Gastroesophageal sphincter (tissue), 4 donors: ENCODE data around the gene RAB6D. TPM values are rescaled to one million over a fixed set of nuclear protein-coding genes. Genes with fewer than 3 reads are reported as not detected.
"Not testable (repeated sequence)": the region's sequence is repeated elsewhere in the genome, so short reads cannot be mapped to it uniquely, and the experiment has no call there.

Source experiments
- ATAC-seq: fragments of 150-250 bp; one replicate; pipeline ENCODE4 v1.9.1; 2016; ENCODE audit warnings: mild to moderate bottlenecking, moderate library complexity
- H3K27ac ChIP-seq, 4 donors: fragments of 200-600 bp; sonication (generic) in 3 of 4; 1 replicate in 3 of 4; 2 replicates in 1 of 4; pipeline ENCODE4 v1.5.1; 2016 to 2019
- H3K27me3 ChIP-seq: fragments of 200-600 bp; sonication (generic); one replicate; pipeline ENCODE4 v1.5.1; 2019
- H3K36me3 ChIP-seq, 2 donors: fragments of 200-600 bp; sonication (generic); one replicate each; pipeline ENCODE4 v1.5.1; 2019; ENCODE audit warnings: control low read depth in 1 of 2
- H3K4me1 ChIP-seq, 3 donors: fragments of 200-600 bp; sonication (generic); 1 replicate in 2 of 3; 2 replicates in 1 of 3; pipeline ENCODE4 v1.5.1; 2016 to 2019; ENCODE audit warnings: control low read depth in 2 of 3
- H3K4me3 ChIP-seq, 2 donors: fragments of 200-600 bp; sonication (generic); one replicate each; pipeline ENCODE4 v1.5.1; 2019; ENCODE audit warnings: mild to moderate bottlenecking in 1 of 2, moderate library complexity in 1 of 2
- H3K9me3 ChIP-seq, 3 donors: fragments of 200-600 bp; sonication (generic); one replicate each; pipeline ENCODE4 v1.5.1; 2017 to 2019; ENCODE audit warnings: control low read depth in 2 of 3
- EP300 ChIP-seq: sonication (generic); formaldehyde crosslinking; IDR thresholded peaks from one replicate; pipeline ENCODE4 v1.6.1; 2017; ENCODE audit warnings: antibody characterized with exemption, mild to moderate bottlenecking
- POLR2A ChIP-seq, 2 donors: fragments of 450-650 bp; IDR thresholded peaks; one replicate each; pipeline ENCODE4 v1.6.1; 2017; ENCODE audit warnings: antibody characterized with exemption in 2 of 2, mild to moderate bottlenecking in 2 of 2, moderate library complexity in 1 of 2
- POLR2AphosphoS5 ChIP-seq: sonication (generic); formaldehyde crosslinking; IDR thresholded peaks from one replicate; pipeline ENCODE4 v1.6.1; 2017; ENCODE audit warnings: antibody characterized with exemption
- WGBS, 2 donors: methylation state at CpG; one replicate each; pipeline ENCODE4 v1.1.5; 2018; ENCODE audit warnings: low coverage in 1 of 2; 5-methylcytosine and 5-hydroxymethylcytosine counted together
- total RNA-seq, 4 donors: library from RNA; depleted of rRNA; stranded (reverse); fragments of >200 nt; gene quantifications; one replicate each; pipeline ENCODE4 v1.1.0, GENCODE V29; 2016
- TF ChIP-seq, protein P1 (sequence below), 4 experiments: fragments of 200-600 bp in 2 of 4; fragments of 450-650 bp in 2 of 4; sonication (generic) in 1 of 4; IDR thresholded peaks; one replicate each; pipeline ENCODE4 v1.5.1; 2017 to 2019; ENCODE audit warnings: antibody characterized with exemption in 4 of 4, mild to moderate bottlenecking in 2 of 4, moderate library complexity in 2 of 4

Gene RAB6D
- total RNA-seq, 4 donors from 2014 or later: not detected

DNA sequence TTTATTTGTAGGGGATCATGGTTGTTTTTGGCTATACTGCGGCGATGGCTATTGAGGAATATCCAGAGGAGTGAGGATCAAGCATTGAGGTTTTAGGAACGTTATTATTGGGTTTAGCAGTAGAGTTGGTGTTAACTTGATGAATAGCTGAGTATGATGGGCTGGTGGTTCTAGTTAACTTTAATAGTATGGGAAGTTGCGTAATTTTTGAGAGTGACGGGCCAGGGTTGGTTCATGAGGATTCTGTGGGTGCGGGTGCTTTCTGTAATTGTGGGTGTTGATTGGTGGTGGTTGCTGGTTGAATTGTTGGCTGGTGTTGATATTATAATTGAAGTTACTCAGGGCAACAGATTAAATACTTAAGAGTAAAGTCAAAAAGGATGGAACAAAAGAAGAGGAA, 6.0 kb upstream of the RAB6D start:
- Histone ChIP-seq H3K36me3 (no peaks in the 10 kb centered on the region), H3K9me3 (no peaks in the 10 kb centered on the region), H3K27me3 (peaks cover 27% of the 10 kb centered on the region), H3K4me3 (no peak overlapping the region), H3K27ac (no peak overlapping the region), H3K4me1 (no peaks in the 10 kb centered on the region)
- TF ChIP-seq POLR2AphosphoS5 (no peak), POLR2A (IDR thresholded peaks at IDR 0.05) (no peak), EP300 (no peak)
- TF ChIP-seq, protein P1, sequence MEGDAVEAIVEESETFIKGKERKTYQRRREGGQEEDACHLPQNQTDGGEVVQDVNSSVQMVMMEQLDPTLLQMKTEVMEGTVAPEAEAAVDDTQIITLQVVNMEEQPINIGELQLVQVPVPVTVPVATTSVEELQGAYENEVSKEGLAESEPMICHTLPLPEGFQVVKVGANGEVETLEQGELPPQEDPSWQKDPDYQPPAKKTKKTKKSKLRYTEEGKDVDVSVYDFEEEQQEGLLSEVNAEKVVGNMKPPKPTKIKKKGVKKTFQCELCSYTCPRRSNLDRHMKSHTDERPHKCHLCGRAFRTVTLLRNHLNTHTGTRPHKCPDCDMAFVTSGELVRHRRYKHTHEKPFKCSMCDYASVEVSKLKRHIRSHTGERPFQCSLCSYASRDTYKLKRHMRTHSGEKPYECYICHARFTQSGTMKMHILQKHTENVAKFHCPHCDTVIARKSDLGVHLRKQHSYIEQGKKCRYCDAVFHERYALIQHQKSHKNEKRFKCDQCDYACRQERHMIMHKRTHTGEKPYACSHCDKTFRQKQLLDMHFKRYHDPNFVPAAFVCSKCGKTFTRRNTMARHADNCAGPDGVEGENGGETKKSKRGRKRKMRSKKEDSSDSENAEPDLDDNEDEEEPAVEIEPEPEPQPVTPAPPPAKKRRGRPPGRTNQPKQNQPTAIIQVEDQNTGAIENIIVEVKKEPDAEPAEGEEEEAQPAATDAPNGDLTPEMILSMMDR (IDR thresholded peaks at IDR 0.05): no peak
- ATAC-seq: no peak
- WGBS, 2 donors: 93 to 94% methylated on average over 6 of the region's 6 CpGs

DNA sequence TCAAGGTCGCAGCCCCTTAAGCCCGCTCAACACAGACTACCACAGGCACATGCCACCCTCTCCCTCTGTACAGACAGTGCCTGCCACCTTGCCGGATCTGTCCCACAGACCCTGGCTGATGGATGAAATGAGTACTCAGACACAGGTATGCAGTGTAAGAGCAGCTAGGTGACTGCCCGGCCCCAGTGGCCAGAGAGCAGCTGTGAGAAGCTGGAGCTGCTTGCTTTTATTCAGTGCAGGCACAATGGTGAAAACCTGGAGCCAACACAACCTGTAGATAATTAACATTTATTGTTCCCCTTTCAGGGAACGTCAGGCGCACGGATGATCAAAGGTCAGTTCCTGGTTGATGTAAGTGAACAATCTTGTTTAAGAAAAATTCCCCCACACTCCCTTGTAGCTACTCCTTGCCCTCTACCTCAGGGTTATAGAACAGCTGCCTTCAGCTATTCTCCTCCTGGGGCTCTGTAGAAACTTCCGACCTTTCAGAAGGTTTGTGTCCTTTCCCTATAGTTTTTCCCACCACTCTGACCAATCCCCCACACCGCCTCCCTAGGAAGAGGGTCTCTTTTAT, 4.6 kb upstream of the RAB6D start:
- not testable (repeated sequence) for H3K36me3 ChIP-seq, H3K4me1 ChIP-seq, H3K27ac ChIP-seq, H3K9me3 ChIP-seq, ATAC-seq, H3K4me3 ChIP-seq
- 100% methylated on average over 1 of the region's 9 CpGs; no CpG with 5 or more reads in 1 of the 2 donors for WGBS, 2 donors
- H3K27me3 ChIP-seq: peaks cover 39% of the 10 kb centered on the region

DNA sequence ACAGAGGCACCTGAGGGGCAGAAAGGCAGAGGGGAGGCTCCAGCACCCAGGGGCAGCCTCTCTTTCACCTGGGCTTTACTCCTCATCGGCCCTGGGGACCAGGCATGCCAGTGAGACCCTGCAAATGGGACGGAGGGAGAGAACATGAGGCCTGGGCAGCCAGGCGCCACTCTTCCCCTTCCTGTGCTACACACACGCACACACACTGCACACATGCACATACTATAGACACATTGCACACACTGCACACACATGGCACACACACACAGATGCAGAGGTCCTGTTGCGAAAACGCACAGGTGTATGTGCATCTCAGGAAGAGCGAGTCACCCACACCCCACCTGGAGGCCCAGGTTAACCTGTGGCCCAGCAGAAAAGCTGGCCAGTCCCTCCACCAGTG, 3.4 kb upstream of the RAB6D start:
- ATAC-seq: no peak

DNA sequence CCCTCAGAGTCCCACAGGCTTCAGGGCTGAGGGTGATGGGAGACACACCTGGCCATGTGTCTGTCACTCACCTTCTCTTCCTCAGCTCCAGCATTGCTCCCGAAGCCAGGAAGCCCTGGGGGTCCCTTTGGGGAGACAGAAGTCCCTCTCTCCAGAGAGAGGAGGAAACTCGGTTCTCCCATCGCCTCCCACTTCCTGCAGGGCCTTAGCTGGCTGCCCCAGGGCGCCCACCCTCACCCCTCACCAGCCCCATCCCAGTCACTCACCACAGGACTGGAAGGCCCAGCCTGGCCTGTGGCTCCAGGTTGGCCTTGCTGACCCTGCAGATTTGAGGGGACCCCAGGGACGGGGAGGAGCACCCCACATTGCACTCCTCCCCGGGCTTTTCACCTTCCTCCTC, 2.7 kb upstream of the RAB6D start:
- WGBS, 2 donors: no CpG with 5 or more reads among the region's 6 CpGs
- no peak for ATAC-seq
- H3K4me1 ChIP-seq: no peaks in the 10 kb centered on the region

More for the DNA sequence above, 3.4 kb upstream of the RAB6D start:
- Histone ChIP-seq H3K27ac (no peak overlapping the region), H3K27me3 (peaks cover 39% of the 10 kb centered on the region), H3K36me3 (no peaks in the 10 kb centered on the region), H3K4me3 (no peak overlapping the region), H3K9me3 (no peaks in the 10 kb centered on the region), H3K4me1 (no peaks in the 10 kb centered on the region)
- TF ChIP-seq EP300 (no peak), POLR2AphosphoS5 (no peak), POLR2A (IDR thresholded peaks at IDR 0.05) (no peak)
- TF ChIP-seq, protein P1 (IDR thresholded peaks at IDR 0.05): no peak
- 94 to 98% methylated on average over 2 to 6 of the region's 7 CpGs for WGBS, 2 donors

DNA sequence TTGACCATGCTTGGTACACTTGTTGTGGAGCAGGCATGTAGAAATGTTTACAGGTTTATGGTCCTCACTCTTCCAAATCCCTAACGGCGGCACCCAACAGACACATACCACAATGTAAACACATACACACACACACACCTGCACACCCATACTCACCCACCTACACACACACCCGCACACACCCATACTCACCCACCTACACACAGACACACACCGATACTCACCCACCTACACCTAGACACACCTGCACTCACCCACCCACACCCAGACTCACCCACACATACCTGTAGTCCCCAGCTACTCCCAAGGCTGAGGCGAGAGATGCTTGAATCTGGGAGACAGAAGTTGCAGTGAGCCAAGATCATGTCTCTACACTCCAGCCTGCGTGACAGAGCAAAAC, 1.5 kb upstream of the RAB6D start:
- TF ChIP-seq POLR2AphosphoS5: no peak
- no peak for TF ChIP-seq EP300
- TF ChIP-seq, protein P1 (IDR thresholded peaks at IDR 0.05): no peak
- no peak for TF ChIP-seq POLR2A (IDR thresholded peaks at IDR 0.05)
- Histone ChIP-seq H3K4me1 (no peaks in the 10 kb centered on the region), H3K36me3 (no peaks in the 10 kb centered on the region), H3K4me3 (no peak overlapping the region), H3K27me3 (peaks cover 39% of the 10 kb centered on the region), H3K9me3 (no peaks in the 10 kb centered on the region), H3K27ac (no peak overlapping the region)
- WGBS, 2 donors: 100% methylated on average over 2 to 5 of the region's 6 CpGs
- no peak for ATAC-seq

More for the DNA sequence above, 2.7 kb upstream of the RAB6D start:
- no peak for TF ChIP-seq POLR2AphosphoS5
- no peak for TF ChIP-seq POLR2A (IDR thresholded peaks at IDR 0.05)
- TF ChIP-seq, protein P1 (IDR thresholded peaks at IDR 0.05): no peak
- no peak for TF ChIP-seq EP300
- H3K9me3 ChIP-seq: no peaks in the 10 kb centered on the region
- H3K27me3 ChIP-seq: peaks cover 39% of the 10 kb centered on the region
- H3K27ac ChIP-seq: no peak overlapping the region
- no peak overlapping the region for H3K4me3 ChIP-seq
- H3K36me3 ChIP-seq: no peaks in the 10 kb centered on the region

DNA sequence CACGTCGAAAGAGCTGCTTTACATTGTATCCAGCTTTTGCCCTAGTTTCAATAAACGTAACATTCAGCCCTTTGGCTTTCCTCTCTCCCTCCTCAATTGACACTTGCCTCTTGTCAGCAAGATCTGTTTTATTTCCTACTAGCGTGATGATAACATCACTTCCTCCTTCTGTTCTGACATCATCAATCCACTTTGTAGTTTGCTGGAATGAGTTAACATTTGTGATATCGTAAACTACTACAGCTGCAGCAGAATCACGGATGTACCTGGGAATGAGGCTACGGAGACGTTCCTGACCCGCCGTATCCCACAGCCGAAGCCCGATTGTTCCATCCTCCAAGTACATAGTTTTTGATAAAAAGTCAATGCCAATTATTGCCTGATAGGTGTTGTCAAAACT, 755 bp downstream of the RAB6D start:
- not testable (repeated sequence) for H3K27ac ChIP-seq, H3K9me3 ChIP-seq, ATAC-seq, H3K36me3 ChIP-seq, H3K4me1 ChIP-seq
- WGBS, 2 donors: 5% methylated on average over 4 of the region's 12 CpGs; no CpG with 5 or more reads in 1 of the 2 donors
- Histone ChIP-seq H3K27me3 (peaks cover 39% of the 10 kb centered on the region), H3K4me3 (peak overlapping the region in 1 of 2 donors; percentile 25)

DNA sequence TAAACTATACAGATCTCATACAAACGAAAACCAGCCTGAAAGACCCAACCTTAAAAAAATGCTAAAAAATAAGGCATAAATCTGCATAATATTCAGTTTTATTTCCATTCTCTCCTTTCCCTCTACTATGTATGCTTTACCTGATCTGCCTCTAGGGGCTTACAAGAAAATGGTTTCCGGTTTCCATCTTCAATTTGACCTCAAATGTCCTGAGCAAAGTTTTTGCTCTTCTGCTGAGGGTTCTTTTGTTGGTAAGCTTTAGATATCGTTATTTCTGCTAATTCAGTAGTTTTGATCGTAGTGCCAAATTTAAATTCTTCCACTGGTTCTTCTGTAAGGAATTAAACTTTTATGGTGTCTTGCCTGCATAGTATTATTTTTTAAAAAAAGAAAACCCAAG, 2.2 kb downstream of the RAB6D start:
- not testable (repeated sequence) for ATAC-seq, H3K9me3 ChIP-seq, H3K4me1 ChIP-seq, H3K4me3 ChIP-seq, H3K36me3 ChIP-seq, H3K27ac ChIP-seq
- 56 to 75% methylated on average over 3 to 4 of the region's 4 CpGs for WGBS, 2 donors
- peaks cover 27% of the 10 kb centered on the region for H3K27me3 ChIP-seq

DNA sequence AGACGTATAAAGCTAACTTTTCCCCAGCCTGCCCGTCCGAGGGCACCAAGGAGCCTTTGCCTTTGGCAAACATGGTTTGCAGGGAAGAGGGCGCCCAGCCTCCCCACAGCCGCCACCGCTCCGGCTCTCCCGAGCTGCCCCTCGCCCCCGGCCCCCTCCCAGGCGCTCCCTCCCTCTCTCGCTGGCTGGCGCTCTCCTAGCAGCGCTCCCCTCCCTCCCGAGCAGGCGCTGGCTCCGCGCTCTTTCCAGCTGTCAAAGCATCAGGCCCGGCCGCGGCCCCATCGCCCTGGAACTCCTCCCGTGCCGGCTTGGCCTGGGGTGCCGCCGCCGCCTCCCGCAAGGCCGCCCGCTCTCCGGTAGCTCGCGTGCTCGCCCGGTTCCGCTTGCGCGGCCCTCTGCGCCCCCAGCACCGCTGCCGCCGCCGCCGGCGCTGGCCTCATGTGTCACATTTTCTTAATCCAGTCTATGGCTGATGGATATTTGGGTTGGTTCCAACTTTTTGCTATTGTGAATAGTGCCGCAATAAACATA, 10.7 kb downstream of the RAB6D start:
- H3K36me3 ChIP-seq, H3K9me3 ChIP-seq, ATAC-seq, H3K4me1 ChIP-seq, H3K27me3 ChIP-seq, H3K27ac ChIP-seq: not testable (repeated sequence)
- peak overlapping the region in 1 of 2 donors; percentile 32 for H3K4me3 ChIP-seq
- 0% methylated on average over 1 of the region's 46 CpGs; no CpG with 5 or more reads in 1 of the 2 donors for WGBS, 2 donors
